ENCODE data around the gene STK26.
"Not testable (repeated sequence)": the region's sequence is repeated elsewhere in the genome, so short reads cannot be mapped to it uniquely, and the experiment has no call there.

STK26 gene

DNA sequence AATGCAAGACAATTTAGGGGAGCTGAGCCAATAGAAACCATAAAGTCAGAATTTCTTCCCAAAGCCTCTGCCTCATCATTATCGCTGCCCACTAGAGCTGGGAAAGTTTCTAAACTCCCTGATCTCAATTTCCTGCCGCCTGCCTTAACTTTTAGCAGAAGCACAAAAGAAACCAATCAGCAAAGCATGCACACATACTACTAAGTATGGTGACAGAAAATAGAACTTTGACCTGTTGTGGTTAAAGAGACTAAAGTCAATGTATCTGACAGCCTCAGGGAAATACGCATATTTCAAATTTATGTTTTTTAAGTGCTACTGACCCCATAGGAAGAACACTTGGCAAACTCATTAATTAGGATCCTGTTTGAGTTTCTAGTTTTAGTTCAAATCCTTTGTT is 10.1 kb downstream of the STK26 start:
- Histone ChIP-seq H3K27ac (no peak overlapping the region), H3K4me3 (no peak overlapping the region)

- Histone ChIP-seq H3K4me3 (no peak overlapping the region), H3K27ac (no peak overlapping the region)
Measured at GRCh38 chrX:132034648-132035047, 11.5 kb downstream of the STK26 start.

DNA sequence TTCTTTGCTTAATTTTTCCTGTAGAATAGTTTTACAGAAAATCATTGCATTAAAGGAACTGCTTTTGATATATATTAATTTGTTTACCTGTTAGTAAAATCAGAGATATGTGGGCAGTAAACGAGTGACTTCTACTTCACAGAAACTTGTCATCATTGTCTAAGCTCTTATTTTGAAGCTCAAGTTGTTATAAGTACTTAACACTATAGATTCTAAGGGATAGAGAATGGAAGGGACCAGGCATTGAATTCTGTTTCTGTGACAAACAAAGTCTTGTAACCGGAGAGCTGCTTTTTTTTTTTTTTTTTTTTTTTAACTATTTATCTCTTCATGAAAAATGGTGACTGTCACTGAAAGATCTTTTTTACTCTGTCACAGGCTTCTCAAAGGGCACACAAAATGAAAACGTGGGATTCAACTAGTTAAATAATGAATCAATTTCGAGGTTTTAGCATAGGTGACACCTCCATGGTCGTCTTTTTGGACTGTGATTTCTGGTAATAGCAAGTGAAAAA is 14.4 kb downstream of the STK26 start:
- Histone ChIP-seq H3K4me3 (no peak overlapping the region), H3K27ac (no peak overlapping the region)

- Histone ChIP-seq H3K27ac (no peak overlapping the region), H3K4me3 (no peak overlapping the region)
Measured at GRCh38 chrX:132040066-132040465, 17.0 kb downstream of the STK26 start.

DNA sequence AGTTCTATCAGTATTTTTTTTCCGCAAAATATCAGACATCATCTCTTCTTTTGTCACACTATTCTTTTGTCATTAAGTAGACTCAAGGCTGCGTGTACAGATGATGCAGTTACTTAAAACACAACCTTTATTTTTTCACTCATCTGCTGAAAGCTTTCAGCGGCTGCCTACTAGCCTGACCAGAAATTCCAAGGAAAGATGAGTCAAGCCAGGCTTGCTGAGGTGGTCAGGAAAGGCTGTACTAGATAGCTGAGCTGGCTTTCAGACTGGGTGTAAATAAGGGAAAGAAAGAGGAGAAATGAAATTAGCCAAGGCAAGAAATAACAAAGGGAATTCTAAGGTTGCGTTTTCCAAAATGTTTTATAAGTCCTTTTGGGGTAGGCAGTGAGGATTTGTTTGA is 17.9 kb downstream of the STK26 start:
- no peak overlapping the region for H3K27ac ChIP-seq
- H3K4me3 ChIP-seq, result no peak overlapping the region

DNA sequence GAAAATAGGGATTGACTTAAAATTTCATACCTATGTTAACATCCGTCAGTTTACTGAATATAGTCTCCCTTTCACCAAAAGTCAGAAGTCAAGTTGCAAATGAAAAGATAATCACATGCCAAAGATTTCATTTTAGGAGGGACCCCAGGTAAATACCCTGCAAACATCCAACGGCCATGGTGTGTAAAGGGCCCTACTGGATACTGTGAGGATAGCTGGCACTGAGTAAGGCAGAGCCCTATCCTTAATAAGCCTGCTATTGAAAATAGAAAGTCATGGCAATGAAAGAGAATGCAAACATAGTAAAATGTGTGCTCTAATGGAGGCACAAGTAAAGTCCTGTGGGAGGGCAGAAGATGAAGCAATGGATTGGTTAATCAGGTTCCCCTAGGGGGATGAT is 20.9 kb downstream of the STK26 start:
- H3K27ac ChIP-seq, result no peak overlapping the region

DNA sequence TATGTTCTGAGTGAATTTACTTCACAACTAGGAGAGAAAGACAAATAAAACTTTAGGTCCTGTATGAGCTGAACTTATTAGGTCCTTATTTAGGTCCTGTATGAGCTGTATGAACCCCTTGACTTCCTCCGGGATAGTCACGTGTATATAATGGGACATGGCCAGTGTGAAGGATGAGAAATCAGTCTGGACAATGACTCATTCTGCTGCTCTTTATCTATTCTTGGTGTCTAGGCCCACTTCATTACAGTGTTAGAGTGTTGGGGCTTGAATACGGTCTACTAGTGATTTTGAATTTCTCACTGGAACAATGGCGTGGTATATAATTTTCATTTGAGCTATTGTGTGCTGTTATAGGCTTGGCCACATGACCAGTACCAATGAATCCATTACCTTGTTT is 21.9 kb downstream of the STK26 start:
- no peak overlapping the region for H3K27ac ChIP-seq

More for the DNA sequence above, 20.9 kb downstream of the STK26 start:
- H3K4me3 ChIP-seq, result no peak overlapping the region

GRCh38 chrX:132045456-132045855 is 22.4 kb downstream of the STK26 start:
- Histone ChIP-seq H3K4me3 (no peak overlapping the region), H3K27ac (no peak overlapping the region)

More for the DNA sequence above, 21.9 kb downstream of the STK26 start:
- no peak overlapping the region for H3K4me3 ChIP-seq

DNA sequence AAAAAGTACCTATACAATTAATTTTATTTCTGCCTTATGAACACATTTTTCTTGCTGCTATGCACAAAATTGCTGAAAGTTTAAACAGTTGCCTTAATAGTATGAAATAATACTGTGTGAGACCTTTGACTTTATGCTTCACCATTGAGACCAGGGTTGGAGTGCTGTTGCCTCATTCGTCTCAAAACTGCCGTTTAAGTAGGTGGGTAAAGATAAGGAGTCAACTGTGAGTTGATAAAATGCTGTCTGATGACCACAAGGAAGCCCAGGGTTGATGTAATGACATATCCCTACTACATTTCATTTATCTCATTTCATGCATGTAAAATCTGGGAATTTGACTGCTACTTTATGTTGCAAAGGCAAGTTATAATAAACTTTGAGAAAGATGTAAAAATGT is 23.4 kb downstream of the STK26 start:
- Histone ChIP-seq H3K4me3 (no peak overlapping the region), H3K27ac (no peak overlapping the region)

- H3K27ac ChIP-seq, H3K4me3 ChIP-seq: not testable (repeated sequence)
Measured at GRCh38 chrX:132051778-132052177, 28.7 kb downstream of the STK26 start.

DNA sequence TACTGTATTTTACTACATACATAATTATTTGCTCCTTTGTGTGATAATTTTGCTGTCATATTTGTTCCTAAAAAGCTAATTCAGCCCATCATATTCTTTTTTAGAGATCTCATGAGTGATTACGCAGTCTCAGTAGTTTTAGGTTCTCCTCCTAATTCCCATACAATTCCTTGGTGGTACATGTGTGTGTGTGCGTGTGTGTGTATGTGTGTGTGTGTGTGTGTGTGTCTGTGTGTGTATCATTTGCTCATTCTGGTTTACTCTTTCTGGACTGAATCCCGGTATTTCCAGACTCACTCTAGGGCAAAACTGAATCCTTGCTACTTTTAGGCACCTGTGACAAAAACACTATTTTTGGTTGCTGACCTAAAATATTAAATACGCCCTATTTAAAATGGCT is 34.9 kb downstream of the STK26 start:
- Histone ChIP-seq H3K4me3 (no peak overlapping the region), H3K27ac (no peak overlapping the region)

DNA sequence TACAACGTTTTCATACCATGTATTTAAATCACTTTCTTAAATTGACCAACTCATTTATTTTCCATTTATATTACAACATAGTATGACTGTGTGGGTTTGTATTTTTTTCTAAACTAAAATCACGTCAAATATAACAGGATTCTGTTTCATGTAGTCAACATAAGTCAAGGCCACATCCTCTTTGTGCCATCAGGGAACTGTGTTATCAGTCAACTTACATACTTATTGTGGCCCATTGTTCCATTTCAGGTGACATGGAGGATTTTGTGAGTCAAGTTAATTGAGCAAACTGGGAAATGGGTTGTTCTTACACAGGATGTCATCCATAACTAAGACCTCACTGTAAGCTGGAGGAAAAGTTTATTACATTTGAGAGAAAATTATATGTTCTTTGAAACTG is 35.9 kb downstream of the STK26 start:
- Histone ChIP-seq H3K4me3 (no peak overlapping the region), H3K27ac (no peak overlapping the region)

DNA sequence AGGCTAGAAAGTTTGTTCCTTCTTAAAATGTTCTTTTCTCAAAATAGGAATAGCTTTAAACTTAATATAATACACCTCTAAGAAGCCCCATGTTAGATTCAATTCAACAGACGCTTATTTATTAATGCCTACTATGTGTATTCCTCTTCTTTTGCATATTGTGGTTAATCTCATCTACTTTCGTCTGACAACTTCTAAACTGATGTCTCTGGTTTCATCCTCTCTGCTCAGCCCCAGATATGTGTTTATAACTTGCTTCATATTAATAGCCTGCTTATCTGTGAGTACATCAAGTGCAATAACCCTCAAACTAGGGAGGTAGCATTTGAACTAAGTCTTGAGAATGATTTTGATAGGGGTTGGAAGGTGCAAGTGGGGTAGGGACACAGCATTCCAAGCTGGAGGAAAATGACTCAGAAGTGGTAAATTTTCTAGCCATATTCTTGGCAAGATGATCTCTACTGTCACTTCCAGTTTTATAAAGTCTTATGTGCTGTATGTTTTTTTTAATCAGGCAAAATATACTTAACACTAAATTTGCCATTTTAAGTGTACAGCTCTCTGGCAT is 37.0 kb downstream of the STK26 start:
- no peak overlapping the region for H3K4me3 ChIP-seq
- H3K27ac ChIP-seq, result no peak overlapping the region

GRCh38 chrX:132063334-132063733 is 40.2 kb downstream of the STK26 start:
- no peak overlapping the region for H3K4me3 ChIP-seq

DNA sequence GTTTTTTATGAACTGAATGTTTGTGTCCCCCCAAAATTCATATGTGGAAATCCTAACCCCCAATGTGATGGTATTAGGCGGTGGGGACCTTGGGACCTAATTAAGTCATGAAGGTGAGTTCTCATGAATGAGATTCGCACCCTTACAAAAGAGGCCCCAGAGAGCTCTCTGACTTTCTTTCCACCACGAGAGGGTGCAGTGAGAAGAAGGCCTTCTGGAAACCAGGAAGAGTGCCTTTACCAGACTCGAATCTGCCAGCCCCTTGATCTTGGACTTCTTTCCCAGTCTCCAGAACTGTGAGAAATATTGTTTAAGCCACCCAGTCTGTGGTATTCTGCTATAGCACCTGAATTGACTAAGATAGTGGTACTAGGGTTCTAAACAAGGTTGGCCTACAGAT is 40.8 kb downstream of the STK26 start:
- Histone ChIP-seq H3K27ac (no peak overlapping the region), H3K4me3 (no peak overlapping the region)

More at GRCh38 chrX:132063334-132063733, 40.2 kb downstream of the STK26 start:
- no peak overlapping the region for H3K27ac ChIP-seq

- no peak overlapping the region for H3K27ac ChIP-seq
- no peak overlapping the region for H3K4me3 ChIP-seq
Measured at GRCh38 chrX:132068405-132068804, 45.3 kb downstream of the STK26 start.

GRCh38 chrX:132071254-132071653 is 48.2 kb downstream of the STK26 start:
- Histone ChIP-seq H3K4me3 (no peak overlapping the region), H3K27ac (no peak overlapping the region)

- H3K4me3 ChIP-seq, result no peak overlapping the region
- H3K27ac ChIP-seq, result no peak overlapping the region
Measured at GRCh38 chrX:132077414-132077813, 54.3 kb downstream of the STK26 start.

GRCh38 chrX:132077912-132078311 is 54.8 kb downstream of the STK26 start:
- Histone ChIP-seq H3K27ac (no peak overlapping the region), H3K4me3 (no peak overlapping the region)

- H3K4me3 ChIP-seq, result no peak overlapping the region
- no peak overlapping the region for H3K27ac ChIP-seq
Measured at GRCh38 chrX:132085786-132086185, 62.7 kb downstream of the STK26 start.

GRCh38 chrX:132086672-132087071 is 63.6 kb downstream of the STK26 start:
- Histone ChIP-seq H3K4me3 (no peak overlapping the region), H3K27ac (no peak overlapping the region)

GRCh38 chrX:132088864-132089263 is 65.8 kb downstream of the STK26 start:
- Histone ChIP-seq H3K4me3 (no peak overlapping the region), H3K27ac (no peak overlapping the region)

Data from skin epidermis (tissue), 12 donors.